Ascending aorta (tissue), 2 donors: ENCODE results near the gene SLC6A15. TPM values are rescaled to one million over a fixed set of nuclear protein-coding genes. Genes with fewer than 3 reads are reported as not detected.
A peak's percentile ranks its signal among the peaks of the same experiment; 100 is the strongest.

Experiments
- DNase-seq, 2 donors: peaks; one replicate each; pipeline ENCODE4 v3.0.0-alpha.2; 2019; ENCODE audit warnings: low spot score in 2 of 2
- H3K27ac ChIP-seq, 2 donors: fragments of 200-600 bp; sonication (generic); one replicate each; pipeline ENCODE4 v1.5.1; 2016 to 2017; ENCODE audit warnings: mild to moderate bottlenecking in 1 of 2
- H3K27me3 ChIP-seq: fragments of 200-600 bp; sonication (generic); one replicate; pipeline ENCODE4 v1.5.1; 2017
- H3K36me3 ChIP-seq, 2 donors: fragments of 200-600 bp; sonication (generic); one replicate each; pipeline ENCODE4 v1.5.1; 2016
- H3K4me1 ChIP-seq, 2 donors: fragments of 200-600 bp; sonication (generic); one replicate each; pipeline ENCODE4 v1.5.1; 2016 to 2017; ENCODE audit warnings: mild to moderate bottlenecking in 1 of 2
- H3K4me3 ChIP-seq, 2 donors: fragments of 200-600 bp; sonication (generic); one replicate each; pipeline ENCODE4 v1.5.1; 2016 to 2017; ENCODE audit warnings: mild to moderate bottlenecking in 1 of 2
- H3K9me3 ChIP-seq, 2 donors: fragments of 200-600 bp; sonication (generic); one replicate each; pipeline ENCODE4 v1.5.1; 2016
- intact Hi-C: fragments of 100-400 bp; cut with DNase I; formaldehyde crosslinking; loops from one replicate; pipeline ENCODE4 v1.15.1; 2023
- total RNA-seq: library from RNA; depleted of rRNA; stranded (reverse); fragments of >200 nt; gene quantifications from one replicate; pipeline ENCODE4 v1.1.0, GENCODE V29; 2016
- TF ChIP-seq, protein P1 (sequence below), 3 experiments: fragments of 200-600 bp in 2 of 3; fragments of 450-650 bp in 1 of 3; sonication (generic) in 2 of 3; IDR thresholded peaks; one replicate each; pipeline ENCODE4 v1.5.1; 2016 to 2019; ENCODE audit warnings: antibody characterized with exemption in 3 of 3, mild to moderate bottlenecking in 1 of 3, moderate library complexity in 1 of 3

Gene SLC6A15
- total RNA-seq, 1 donor from 2014 or later, result not detected

DNA sequence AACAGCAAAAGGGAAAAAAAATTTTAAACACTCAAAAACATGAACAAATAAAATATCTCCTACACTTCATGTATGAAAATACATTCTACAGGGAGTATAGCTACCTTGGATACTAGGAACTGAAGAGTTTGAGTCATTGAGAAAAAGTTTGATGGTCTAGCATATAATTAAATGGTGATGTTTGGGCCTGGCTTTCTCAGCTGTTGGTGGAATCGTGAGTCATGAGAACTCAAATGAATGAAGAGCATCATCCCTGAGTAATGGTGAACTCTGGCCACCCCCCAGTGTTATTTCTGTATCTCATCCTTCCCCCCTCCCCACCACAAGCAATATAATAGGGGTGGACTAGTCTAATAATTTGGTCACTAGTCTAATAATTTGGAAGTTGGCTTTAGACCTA, 6.7 kb upstream of the SLC6A15 start:
- no peak for DNase-seq
- Histone ChIP-seq H3K4me3 (no peak overlapping the region), H3K27me3 (no peaks in the 10 kb centered on the region), H3K9me3 (no peaks in the 10 kb centered on the region), H3K36me3 (no peaks in the 10 kb centered on the region), H3K4me1 (no peaks in the 10 kb centered on the region), H3K27ac (no peak overlapping the region)
- TF ChIP-seq, protein P1, sequence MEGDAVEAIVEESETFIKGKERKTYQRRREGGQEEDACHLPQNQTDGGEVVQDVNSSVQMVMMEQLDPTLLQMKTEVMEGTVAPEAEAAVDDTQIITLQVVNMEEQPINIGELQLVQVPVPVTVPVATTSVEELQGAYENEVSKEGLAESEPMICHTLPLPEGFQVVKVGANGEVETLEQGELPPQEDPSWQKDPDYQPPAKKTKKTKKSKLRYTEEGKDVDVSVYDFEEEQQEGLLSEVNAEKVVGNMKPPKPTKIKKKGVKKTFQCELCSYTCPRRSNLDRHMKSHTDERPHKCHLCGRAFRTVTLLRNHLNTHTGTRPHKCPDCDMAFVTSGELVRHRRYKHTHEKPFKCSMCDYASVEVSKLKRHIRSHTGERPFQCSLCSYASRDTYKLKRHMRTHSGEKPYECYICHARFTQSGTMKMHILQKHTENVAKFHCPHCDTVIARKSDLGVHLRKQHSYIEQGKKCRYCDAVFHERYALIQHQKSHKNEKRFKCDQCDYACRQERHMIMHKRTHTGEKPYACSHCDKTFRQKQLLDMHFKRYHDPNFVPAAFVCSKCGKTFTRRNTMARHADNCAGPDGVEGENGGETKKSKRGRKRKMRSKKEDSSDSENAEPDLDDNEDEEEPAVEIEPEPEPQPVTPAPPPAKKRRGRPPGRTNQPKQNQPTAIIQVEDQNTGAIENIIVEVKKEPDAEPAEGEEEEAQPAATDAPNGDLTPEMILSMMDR (IDR thresholded peaks at IDR 0.05), result no peak
- intact Hi-C loops, result no loop called here

DNA sequence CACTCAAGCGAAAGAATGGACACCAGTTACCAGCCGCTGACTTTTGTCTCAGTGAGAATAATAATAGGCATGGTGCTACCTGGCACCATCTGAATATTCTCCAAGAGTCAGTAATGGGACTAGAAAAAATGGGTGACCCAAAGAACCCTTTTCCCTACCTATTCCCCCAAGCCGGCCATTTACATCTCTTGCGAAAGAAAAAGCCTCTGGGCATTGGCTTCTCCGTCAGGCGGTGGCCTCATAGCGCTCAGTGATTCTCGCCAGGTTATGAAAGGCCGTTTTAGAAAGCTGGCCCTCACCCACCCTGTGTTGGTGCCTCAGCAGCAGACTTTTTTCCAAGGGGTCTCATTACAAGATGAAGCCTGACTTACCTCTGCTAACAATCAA, 523 bp upstream of the SLC6A15 start:
- DNase-seq, result no peak
- TF ChIP-seq, protein P1 (IDR thresholded peaks at IDR 0.05), result no peak
- H3K4me1 ChIP-seq, result peaks cover 0 to 3% of the 10 kb centered on the region in 2 donors
- peak overlapping the region; percentile 42 to 48 for H3K4me3 ChIP-seq
- H3K9me3 ChIP-seq, result no peaks in the 10 kb centered on the region
- H3K27ac ChIP-seq, result no peak overlapping the region
- no peaks in the 10 kb centered on the region for H3K27me3 ChIP-seq
- intact Hi-C loops, result no loop called here
- no peaks in the 10 kb centered on the region for H3K36me3 ChIP-seq

DNA sequence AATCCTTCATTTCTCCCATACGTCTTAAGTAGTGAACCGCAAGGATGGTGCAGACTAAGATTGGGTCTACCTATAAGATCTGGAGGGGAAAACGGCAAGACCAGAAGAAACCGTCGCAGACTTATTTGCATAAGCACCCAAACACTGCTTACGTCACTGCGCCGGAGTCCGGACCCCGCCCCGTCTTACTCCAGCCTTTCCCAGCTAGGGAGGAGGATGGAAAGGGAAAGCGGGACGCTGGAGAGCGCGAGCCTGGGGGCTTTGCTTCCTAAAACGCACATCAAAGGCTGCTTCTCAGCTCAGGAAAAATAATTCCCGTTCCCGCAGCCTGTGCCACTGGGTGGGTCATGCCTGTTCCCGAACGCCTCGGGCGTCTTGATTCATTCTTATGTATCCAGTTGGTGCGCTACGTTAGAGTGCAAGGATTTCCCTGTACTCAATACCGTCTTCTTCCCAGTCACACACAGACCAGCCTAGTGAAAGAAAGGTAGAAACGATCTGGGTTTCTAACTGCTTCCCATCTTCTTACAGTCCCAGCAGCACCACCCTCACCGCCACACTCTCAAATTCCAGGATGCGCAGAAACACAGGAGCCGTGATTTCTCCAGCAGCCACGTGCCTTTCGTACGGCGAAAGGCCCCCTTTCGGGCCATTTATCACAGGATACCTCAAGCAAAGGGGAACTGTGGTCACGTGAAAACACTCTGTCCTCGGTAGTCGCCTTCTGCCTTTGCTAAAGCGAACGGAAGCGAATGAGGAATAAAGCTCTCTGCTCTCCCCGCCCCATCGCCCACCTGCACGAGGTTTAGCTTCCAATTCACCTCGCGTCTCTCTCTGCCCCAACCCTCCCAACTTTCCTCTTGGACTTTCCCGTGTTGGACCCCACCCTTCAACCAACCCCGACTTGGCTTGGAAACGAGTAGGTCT, 1.1 kb downstream of the SLC6A15 start:
- Histone ChIP-seq H3K4me3 (peak overlapping the region; percentile 42 to 48), H3K36me3 (no peaks in the 10 kb centered on the region), H3K4me1 (peaks cover 0 to 3% of the 10 kb centered on the region in 2 donors), H3K9me3 (no peaks in the 10 kb centered on the region), H3K27me3 (no peaks in the 10 kb centered on the region), H3K27ac (no peak overlapping the region)
- intact Hi-C loops, result no loop called here
- DNase-seq, result no peak
- TF ChIP-seq, protein P1 (IDR thresholded peaks at IDR 0.05), result no peak

DNA sequence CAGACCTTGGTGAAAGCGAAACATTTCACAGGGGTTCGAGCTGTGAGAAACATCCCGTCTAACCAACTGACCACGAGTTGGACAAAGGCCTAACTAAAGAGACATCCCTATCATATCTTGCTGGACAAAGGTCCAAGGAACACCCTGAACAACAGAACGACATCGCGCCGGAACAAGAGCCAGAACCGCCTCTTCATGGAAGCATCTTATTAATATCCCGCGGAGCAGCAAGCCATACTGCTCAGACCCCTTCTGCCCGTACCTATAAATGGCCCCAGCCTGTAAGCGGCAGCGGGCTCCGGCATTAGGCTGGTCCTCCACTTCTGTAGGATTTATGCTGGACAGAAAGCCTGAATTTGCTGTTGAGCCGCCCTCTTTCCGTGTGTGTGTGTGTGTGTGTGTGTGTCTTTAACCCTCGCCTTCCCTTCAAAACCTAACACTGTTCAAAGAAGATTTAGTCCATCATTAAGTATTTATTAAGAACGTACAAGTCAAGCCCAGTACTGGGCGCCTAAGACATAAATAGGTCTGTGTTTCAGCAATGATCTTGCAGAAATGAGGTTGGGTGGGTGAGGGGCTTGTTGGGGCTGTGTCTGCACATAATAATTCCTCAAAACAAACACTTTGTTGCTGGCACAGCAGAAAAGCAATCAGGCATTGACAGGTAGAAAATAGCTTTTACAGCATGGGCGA, 1.9 kb downstream of the SLC6A15 start:
- Histone ChIP-seq H3K4me1 (peaks cover 0 to 3% of the 10 kb centered on the region in 2 donors), H3K27me3 (no peaks in the 10 kb centered on the region), H3K9me3 (no peaks in the 10 kb centered on the region), H3K27ac (no peak overlapping the region), H3K36me3 (no peaks in the 10 kb centered on the region), H3K4me3 (peak overlapping the region; percentile 42 to 48)
- no peak for DNase-seq
- TF ChIP-seq, protein P1 (IDR thresholded peaks at IDR 0.05), result no peak
- intact Hi-C loops, result no loop called here

DNA sequence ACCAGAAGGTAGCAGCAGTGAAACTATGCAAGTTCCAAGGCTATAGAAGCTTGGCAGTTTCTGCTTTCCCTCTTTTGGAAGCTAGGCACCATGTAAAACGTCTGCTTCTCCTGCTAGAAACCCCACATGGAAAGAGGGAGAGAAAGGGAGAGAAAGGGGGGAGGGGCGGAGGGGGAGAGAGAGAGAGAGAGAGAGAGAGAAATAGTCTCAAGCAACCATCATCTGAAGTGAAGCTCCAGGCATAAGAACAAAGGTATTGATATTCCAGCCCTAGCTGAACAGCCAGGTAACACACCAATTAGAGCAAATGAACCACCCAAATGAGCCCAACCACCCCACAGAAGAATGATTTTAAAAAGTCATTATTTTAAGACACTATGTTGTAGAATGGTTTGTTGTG, 8.5 kb downstream of the SLC6A15 start:
- no peaks in the 10 kb centered on the region for H3K4me1 ChIP-seq
- no peaks in the 10 kb centered on the region for H3K27me3 ChIP-seq
- no peak for DNase-seq
- TF ChIP-seq, protein P1 (IDR thresholded peaks at IDR 0.05), result no peak
- H3K4me3 ChIP-seq, result no peak overlapping the region
- H3K36me3 ChIP-seq, result no peaks in the 10 kb centered on the region
- no peak overlapping the region for H3K27ac ChIP-seq
- H3K9me3 ChIP-seq, result no peaks in the 10 kb centered on the region
- intact Hi-C loops, result no loop called here
